Activated CD4-positive, alpha-beta T cell treated with anti-CD3 and anti-CD28 coated beads, Interleukin-2, amount 10 ng/mL, durations not matched to agents 7 days and 5 days (primary cell): ENCODE results near the gene RAB37. TPM values are rescaled to one million over a fixed set of nuclear protein-coding genes. Genes with fewer than 3 reads are reported as not detected.

Source experiments
- CTCF ChIA-PET: fragments of 350-600 bp; sonication (Branson Sonifier 250); formaldehyde crosslinking; loops from one replicate; lab custom pipeline; 2021; ENCODE audit warnings: antibody characterized with exemption; lab: Charles Lee
- POLR2A ChIA-PET: fragments of 350-600 bp; sonication (Branson Sonifier 250); formaldehyde crosslinking; loops from one replicate; lab custom pipeline; 2021; ENCODE audit warnings: antibody characterized with exemption; lab: Charles Lee
- DNase-seq: peaks from one replicate; pipeline ENCODE4 v3.0.0-alpha.2; 2020
- H3K27ac Mint-ChIP-seq: one replicate; pipeline ENCODE4 v1.8.0; 2021; ENCODE audit warnings: mild to moderate bottlenecking, moderate library complexity, mixed read lengths
- H3K27me3 Mint-ChIP-seq: one replicate; pipeline ENCODE4 v1.8.0; 2021; ENCODE audit warnings: mixed read lengths
- H3K36me3 Mint-ChIP-seq: one replicate; pipeline ENCODE4 v1.8.0; 2021; ENCODE audit warnings: low read depth, mixed read lengths
- H3K4me1 Mint-ChIP-seq: one replicate; pipeline ENCODE4 v1.8.0; 2021; ENCODE audit warnings: mixed read lengths
- H3K4me3 Mint-ChIP-seq: one replicate; pipeline ENCODE4 v1.8.0; 2021; ENCODE audit warnings: mild to moderate bottlenecking, moderate library complexity, mixed read lengths
- H3K9me3 Mint-ChIP-seq: one replicate; pipeline ENCODE4 v1.8.0; 2021; ENCODE audit warnings: mixed read lengths
- total RNA-seq, 2 experiments: library from RNA; stranded (reverse); gene quantifications; one replicate each; pipeline ENCODE4 v1.2.3, GENCODE V29; 2021

Gene RAB37
- total RNA-seq, 2 experiments from 2014 or later = 28.2 to 30.4 TPM

GRCh38 chr17:74711058-74711824 lies 25.8 kb upstream of the RAB37 start:
- H3K27ac Mint-ChIP-seq = no peak overlapping the region
- H3K4me3 Mint-ChIP-seq = no peak overlapping the region
- peaks cover 6% of the 10 kb centered on the region for H3K4me1 Mint-ChIP-seq
- POLR2A ChIA-PET = no interaction called here
- CTCF ChIA-PET = interaction anchor here (0.5 to 1.5 kb wide), 2 partner anchors 54 to 191 kb away, joined by 4 to 7 read pairs; no protein-coding TSS in a partner anchor
- no peaks in the 10 kb centered on the region for H3K36me3 Mint-ChIP-seq
- no peaks in the 10 kb centered on the region for H3K9me3 Mint-ChIP-seq
- DNase-seq = no peak
- H3K27me3 Mint-ChIP-seq = peaks cover 31% of the 10 kb centered on the region

DNA sequence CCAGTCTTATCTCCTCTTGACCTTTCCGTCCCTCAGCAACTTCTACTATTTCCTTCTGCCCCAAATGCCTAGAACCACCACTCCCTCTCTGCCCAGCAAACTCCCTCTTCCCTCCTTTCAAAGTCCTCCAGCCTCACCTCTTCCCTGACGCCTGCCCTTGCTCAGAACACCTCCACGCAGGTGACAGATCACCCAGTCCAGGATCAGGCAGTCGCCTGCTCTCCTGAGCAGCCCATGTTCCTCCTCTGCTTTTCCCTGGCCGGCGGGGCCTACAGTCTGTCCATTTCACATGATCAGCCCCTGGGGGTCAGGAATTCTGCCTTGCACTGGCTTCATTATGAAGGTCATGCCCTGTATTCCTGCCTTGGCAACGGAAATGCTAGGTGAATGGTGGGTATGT lies 24.8 kb upstream of the RAB37 start:
- ChIA-PET CTCF (interaction anchor here (1.5 kb wide), 1 partner anchor 55 kb away, joined by 4 read pairs; no protein-coding TSS in a partner anchor), POLR2A (no interaction called here)
- Mint-ChIP-seq H3K9me3 (no peaks in the 10 kb centered on the region), H3K4me3 (no peak overlapping the region), H3K36me3 (no peaks in the 10 kb centered on the region), H3K27me3 (peaks cover 27% of the 10 kb centered on the region), H3K27ac (no peak overlapping the region), H3K4me1 (peaks cover 6% of the 10 kb centered on the region)
- DNase-seq = no peak

GRCh38 chr17:74712756-74713155 lies 24.3 kb upstream of the RAB37 start, which contains the start of gene CD300LF:
TSS of gene CD300LF (minus strand) at chr17:74712923. CDS start at chr17:74712866, 57 bp downstream.
- H3K27me3 Mint-ChIP-seq = peaks cover 28% of the 10 kb centered on the region
- peak within 1 kb of the TSS; percentile 46 for H3K27ac Mint-ChIP-seq
- no peaks in the 10 kb centered on the region for H3K9me3 Mint-ChIP-seq
- ChIA-PET POLR2A (no interaction called here), CTCF (no interaction called here)
- no peaks in the 10 kb centered on the region for H3K36me3 Mint-ChIP-seq
- peaks cover 6% of the 10 kb centered on the region for H3K4me1 Mint-ChIP-seq
- no peak for DNase-seq
- no peak within 1 kb of the TSS for H3K4me3 Mint-ChIP-seq

DNA sequence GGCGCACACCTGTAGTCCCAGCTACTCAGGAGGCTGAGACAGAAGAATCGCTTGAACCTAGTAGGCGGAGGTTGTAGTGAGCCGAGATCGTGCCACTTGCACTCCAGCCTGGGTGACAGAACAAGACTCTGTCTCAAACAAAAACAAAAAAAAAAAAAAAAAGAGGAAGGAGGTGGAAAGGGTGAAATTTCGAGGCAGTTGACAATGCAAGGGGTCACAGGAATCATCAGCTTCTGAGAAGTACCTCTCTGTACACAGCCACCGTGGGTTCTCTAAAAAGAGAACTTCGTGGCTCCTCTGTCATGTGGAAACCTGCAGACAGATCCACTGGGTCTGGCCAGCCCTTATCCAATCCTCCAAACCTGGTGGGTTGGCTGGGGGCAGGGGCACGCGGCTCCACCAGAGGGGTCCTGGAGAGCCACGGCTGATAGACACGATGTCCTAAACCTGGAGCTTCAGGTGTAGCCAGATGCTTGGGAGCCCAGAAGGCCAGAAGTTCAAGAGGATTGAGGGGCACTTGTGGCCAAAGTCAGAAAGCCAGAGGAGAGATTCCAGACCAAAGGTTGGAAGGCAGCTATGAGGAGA lies 23.8 kb upstream of the RAB37 start:
- Mint-ChIP-seq H3K27me3 (peaks cover 29% of the 10 kb centered on the region), H3K36me3 (no peaks in the 10 kb centered on the region), H3K27ac (no peak overlapping the region), H3K4me3 (no peak overlapping the region), H3K9me3 (no peaks in the 10 kb centered on the region), H3K4me1 (peaks cover 6% of the 10 kb centered on the region)
- no peak for DNase-seq
- CTCF ChIA-PET = interaction anchor here (1.2 kb wide), 1 partner anchor 33 kb away, joined by 3 read pairs; no protein-coding TSS in a partner anchor
- POLR2A ChIA-PET = no interaction called here

DNA sequence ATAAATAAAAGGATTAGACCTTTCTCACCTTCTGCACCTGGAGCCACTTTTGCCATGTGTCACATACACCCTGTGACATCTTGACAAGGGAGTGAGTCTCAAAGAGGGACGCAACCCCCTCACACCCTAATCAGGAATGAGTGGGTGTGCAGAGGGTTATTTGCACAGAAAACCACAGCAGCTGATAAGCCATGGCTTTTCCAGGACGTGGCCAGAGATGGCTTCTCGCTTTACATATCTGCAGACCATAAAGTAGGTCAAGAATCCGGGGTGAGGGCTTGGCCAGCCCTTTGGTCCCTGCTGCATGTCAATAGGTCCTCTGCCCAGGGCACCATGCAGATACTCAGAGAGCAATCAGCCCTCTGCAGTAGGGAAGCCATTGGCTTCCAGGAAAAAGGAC lies 21.9 kb upstream of the RAB37 start:
- Mint-ChIP-seq H3K4me1 (peaks cover 6% of the 10 kb centered on the region), H3K36me3 (no peaks in the 10 kb centered on the region), H3K9me3 (no peaks in the 10 kb centered on the region), H3K27ac (no peak overlapping the region), H3K27me3 (peaks cover 38% of the 10 kb centered on the region), H3K4me3 (no peak overlapping the region)
- CTCF ChIA-PET = interaction anchor here (1.3 kb wide), 1 partner anchor 11 kb away, joined by 5 read pairs; no protein-coding TSS in a partner anchor
- DNase-seq = no peak
- POLR2A ChIA-PET = interaction anchor here (0.6 kb wide), 1 partner anchor 9 kb away, joined by 3 read pairs; no protein-coding TSS in a partner anchor

GRCh38 chr17:74720506-74720905 lies 16.6 kb upstream of the RAB37 start:
- no peak overlapping the region for H3K4me3 Mint-ChIP-seq
- ChIA-PET POLR2A (no interaction called here), CTCF (interaction anchor here (1.1 kb wide), 1 partner anchor 16 kb away, joined by 3 read pairs; no protein-coding TSS in a partner anchor)
- DNase-seq = no peak
- H3K27ac Mint-ChIP-seq = no peak overlapping the region
- no peaks in the 10 kb centered on the region for H3K36me3 Mint-ChIP-seq
- peaks cover 42% of the 10 kb centered on the region for H3K27me3 Mint-ChIP-seq
- peaks cover 9% of the 10 kb centered on the region for H3K4me1 Mint-ChIP-seq
- H3K9me3 Mint-ChIP-seq = no peaks in the 10 kb centered on the region

GRCh38 chr17:74722782-74723181 lies 14.3 kb upstream of the RAB37 start:
- POLR2A ChIA-PET = no interaction called here
- H3K27me3 Mint-ChIP-seq = peaks cover 33% of the 10 kb centered on the region

DNA sequence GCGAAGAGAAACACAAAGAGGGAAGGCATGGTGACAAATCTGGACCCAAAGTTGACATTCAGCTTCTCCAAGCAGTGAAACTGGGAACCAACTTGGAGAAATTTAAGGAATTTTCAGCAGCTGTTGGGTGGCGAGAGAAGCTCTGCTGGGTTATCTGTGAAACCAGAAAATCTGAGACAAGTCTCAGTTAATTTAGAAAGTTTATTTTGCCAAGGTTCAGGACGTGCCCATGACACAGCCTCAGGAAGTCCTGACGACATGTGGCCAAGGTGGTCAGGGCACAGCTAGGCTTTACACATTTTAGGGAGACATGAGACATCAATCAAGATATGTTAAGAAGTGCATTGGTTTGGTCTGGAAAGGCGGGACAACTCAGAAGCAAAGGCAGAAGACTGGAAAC lies 13.2 kb upstream of the RAB37 start:
- Mint-ChIP-seq H3K9me3 (no peaks in the 10 kb centered on the region), H3K36me3 (no peaks in the 10 kb centered on the region), H3K27me3 (peaks cover 25% of the 10 kb centered on the region), H3K27ac (no peak overlapping the region), H3K4me1 (peaks cover 9% of the 10 kb centered on the region), H3K4me3 (no peak overlapping the region)
- CTCF ChIA-PET = interaction anchor here (2.3 to 2.6 kb wide), 2 partner anchors 13 to 66 kb away, joined by 6 to 13 read pairs; partner anchors contain the start of gene RAB37
- no peak for DNase-seq
- POLR2A ChIA-PET = no interaction called here

More at GRCh38 chr17:74722782-74723181, 14.3 kb upstream of the RAB37 start:
- CTCF ChIA-PET = interaction anchor here (2.3 kb wide), 1 partner anchor 65 kb away, joined by 6 read pairs; no protein-coding TSS in a partner anchor
- Mint-ChIP-seq H3K27ac (no peak overlapping the region), H3K4me1 (peaks cover 9% of the 10 kb centered on the region), H3K4me3 (no peak overlapping the region), H3K36me3 (no peaks in the 10 kb centered on the region), H3K9me3 (no peaks in the 10 kb centered on the region)
- DNase-seq = no peak

- H3K9me3 Mint-ChIP-seq = no peaks in the 10 kb centered on the region
- CTCF ChIA-PET = interaction anchor here (0.6 to 2.6 kb wide), 10 partner anchors 8 to 158 kb away, joined by 3 to 13 read pairs (median 4); partner anchors contain the start of genes CD300H and RAB37
- no peak for DNase-seq
- H3K4me1 Mint-ChIP-seq = peaks cover 11% of the 10 kb centered on the region
- POLR2A ChIA-PET = no interaction called here
- peaks cover 23% of the 10 kb centered on the region for H3K27me3 Mint-ChIP-seq
- H3K27ac Mint-ChIP-seq = no peak overlapping the region
- no peaks in the 10 kb centered on the region for H3K36me3 Mint-ChIP-seq
- H3K4me3 Mint-ChIP-seq = no peak overlapping the region
Observed at GRCh38 chr17:74725111-74725510, 11.9 kb upstream of the RAB37 start.

- Mint-ChIP-seq H3K27ac (no peak overlapping the region), H3K27me3 (peaks cover 7% of the 10 kb centered on the region), H3K9me3 (no peaks in the 10 kb centered on the region), H3K4me1 (peaks cover 26% of the 10 kb centered on the region), H3K36me3 (no peaks in the 10 kb centered on the region), H3K4me3 (no peak overlapping the region)
- ChIA-PET CTCF (no interaction called here), POLR2A (no interaction called here)
- no peak for DNase-seq
Observed at GRCh38 chr17:74728033-74728701, 8.9 kb upstream of the RAB37 start.

DNA sequence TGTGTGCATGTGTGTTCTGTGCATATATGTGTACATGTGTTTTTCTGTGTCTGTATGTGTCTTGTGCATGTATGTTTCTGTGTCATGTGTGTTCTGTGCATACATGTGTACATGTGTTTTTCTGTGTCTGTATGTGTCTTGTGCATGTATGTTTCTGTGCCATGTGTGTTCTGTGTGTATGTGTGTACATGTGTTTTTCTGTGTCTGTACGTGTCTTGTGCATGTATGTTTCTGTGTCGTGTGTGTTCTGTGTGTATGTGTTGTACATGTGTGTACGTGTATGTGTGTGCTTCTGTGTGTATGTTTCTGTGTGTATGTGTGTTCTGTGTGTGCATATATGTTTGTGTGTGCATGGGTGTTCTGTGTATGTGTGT lies 8.4 kb upstream of the RAB37 start:
- Mint-ChIP-seq H3K9me3 (no peaks in the 10 kb centered on the region), H3K27me3 (peaks cover 7% of the 10 kb centered on the region), H3K27ac (no peak overlapping the region), H3K36me3 (no peaks in the 10 kb centered on the region), H3K4me1 (peaks cover 26% of the 10 kb centered on the region), H3K4me3 (no peak overlapping the region)
- CTCF ChIA-PET = interaction anchor here (1.1 kb wide), 1 partner anchor 10 kb away, joined by 3 read pairs; no protein-coding TSS in a partner anchor
- POLR2A ChIA-PET = no interaction called here
- no peak for DNase-seq

DNA sequence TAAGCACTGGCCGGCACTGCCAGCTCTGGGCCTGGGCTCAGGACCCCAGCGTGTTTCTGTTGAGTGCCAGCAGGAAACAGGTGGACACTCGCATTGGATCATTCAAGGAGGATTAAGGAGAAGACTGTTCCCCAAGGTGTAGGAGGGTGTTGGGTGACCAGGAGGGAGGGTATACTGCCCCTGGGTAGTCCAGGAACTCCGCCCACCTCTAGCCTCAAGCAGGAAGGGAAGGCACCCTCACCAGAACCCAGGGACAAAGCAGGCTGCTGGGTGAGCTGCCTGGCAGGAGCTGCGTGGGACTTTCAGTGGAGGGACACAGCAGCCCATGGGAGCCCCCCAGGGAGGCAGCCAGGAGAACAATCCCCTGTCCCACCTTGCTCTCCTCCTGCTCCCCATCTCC lies 7.7 kb upstream of the RAB37 start:
- peaks cover 6% of the 10 kb centered on the region for H3K27me3 Mint-ChIP-seq
- ChIA-PET CTCF (interaction anchor here (1.1 kb wide), 1 partner anchor 9 kb away, joined by 3 read pairs; no protein-coding TSS in a partner anchor), POLR2A (no interaction called here)
- H3K4me1 Mint-ChIP-seq = peaks cover 20% of the 10 kb centered on the region
- H3K27ac Mint-ChIP-seq = no peak overlapping the region
- H3K9me3 Mint-ChIP-seq = no peaks in the 10 kb centered on the region
- H3K36me3 Mint-ChIP-seq = no peaks in the 10 kb centered on the region
- H3K4me3 Mint-ChIP-seq = no peak overlapping the region
- DNase-seq = no peak
